ENCODE measurements around the gene ADAM11. TPM values are rescaled to one million over a fixed set of nuclear protein-coding genes. Genes with fewer than 3 reads are reported as not detected.

Gene ADAM11
- total RNA-seq, 1 donor from 2014 or later: 7.3 TPM

DNA sequence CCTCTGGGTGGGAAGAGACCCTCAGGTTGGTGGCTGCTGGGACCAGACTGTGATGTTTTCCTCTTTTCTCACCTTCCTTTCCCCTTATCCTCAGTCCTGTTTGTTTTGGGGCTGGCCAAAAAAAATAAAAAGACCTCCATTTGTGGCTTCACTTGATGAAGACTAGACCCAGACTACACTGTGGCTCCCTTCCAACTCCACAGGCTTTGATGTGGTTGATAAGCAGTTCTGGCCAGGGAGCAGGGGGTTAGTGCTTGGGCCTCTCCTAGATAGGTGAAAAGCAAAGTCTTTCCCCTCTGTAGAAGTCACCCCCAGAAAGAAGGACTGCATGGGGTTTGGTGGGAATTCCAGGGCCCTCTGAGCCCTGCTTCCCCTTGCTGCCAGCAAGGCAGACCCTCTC lies 11.2 kb upstream of the ADAM11 start:
- Histone ChIP-seq H3K27ac (replicated peaks) (no peak overlapping the region), H3K36me3 (no peaks in the 10 kb centered on the region), H3K27me3 (ENCODE audit: low read depth) (no peaks in the 10 kb centered on the region), H3K4me3 (no peak overlapping the region), H3K4me1 (peaks cover 25% of the 10 kb centered on the region), H3K9me3 (replicated peaks) (no peaks in the 10 kb centered on the region)
- TF ChIP-seq, protein P1, sequence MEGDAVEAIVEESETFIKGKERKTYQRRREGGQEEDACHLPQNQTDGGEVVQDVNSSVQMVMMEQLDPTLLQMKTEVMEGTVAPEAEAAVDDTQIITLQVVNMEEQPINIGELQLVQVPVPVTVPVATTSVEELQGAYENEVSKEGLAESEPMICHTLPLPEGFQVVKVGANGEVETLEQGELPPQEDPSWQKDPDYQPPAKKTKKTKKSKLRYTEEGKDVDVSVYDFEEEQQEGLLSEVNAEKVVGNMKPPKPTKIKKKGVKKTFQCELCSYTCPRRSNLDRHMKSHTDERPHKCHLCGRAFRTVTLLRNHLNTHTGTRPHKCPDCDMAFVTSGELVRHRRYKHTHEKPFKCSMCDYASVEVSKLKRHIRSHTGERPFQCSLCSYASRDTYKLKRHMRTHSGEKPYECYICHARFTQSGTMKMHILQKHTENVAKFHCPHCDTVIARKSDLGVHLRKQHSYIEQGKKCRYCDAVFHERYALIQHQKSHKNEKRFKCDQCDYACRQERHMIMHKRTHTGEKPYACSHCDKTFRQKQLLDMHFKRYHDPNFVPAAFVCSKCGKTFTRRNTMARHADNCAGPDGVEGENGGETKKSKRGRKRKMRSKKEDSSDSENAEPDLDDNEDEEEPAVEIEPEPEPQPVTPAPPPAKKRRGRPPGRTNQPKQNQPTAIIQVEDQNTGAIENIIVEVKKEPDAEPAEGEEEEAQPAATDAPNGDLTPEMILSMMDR (IDR thresholded peaks at IDR 0.05; ENCODE audit: borderline replicate concordance): no peak
- DNase-seq: no peak
- intact Hi-C loops (cut with micrococcal nuclease): no loop called here

DNA sequence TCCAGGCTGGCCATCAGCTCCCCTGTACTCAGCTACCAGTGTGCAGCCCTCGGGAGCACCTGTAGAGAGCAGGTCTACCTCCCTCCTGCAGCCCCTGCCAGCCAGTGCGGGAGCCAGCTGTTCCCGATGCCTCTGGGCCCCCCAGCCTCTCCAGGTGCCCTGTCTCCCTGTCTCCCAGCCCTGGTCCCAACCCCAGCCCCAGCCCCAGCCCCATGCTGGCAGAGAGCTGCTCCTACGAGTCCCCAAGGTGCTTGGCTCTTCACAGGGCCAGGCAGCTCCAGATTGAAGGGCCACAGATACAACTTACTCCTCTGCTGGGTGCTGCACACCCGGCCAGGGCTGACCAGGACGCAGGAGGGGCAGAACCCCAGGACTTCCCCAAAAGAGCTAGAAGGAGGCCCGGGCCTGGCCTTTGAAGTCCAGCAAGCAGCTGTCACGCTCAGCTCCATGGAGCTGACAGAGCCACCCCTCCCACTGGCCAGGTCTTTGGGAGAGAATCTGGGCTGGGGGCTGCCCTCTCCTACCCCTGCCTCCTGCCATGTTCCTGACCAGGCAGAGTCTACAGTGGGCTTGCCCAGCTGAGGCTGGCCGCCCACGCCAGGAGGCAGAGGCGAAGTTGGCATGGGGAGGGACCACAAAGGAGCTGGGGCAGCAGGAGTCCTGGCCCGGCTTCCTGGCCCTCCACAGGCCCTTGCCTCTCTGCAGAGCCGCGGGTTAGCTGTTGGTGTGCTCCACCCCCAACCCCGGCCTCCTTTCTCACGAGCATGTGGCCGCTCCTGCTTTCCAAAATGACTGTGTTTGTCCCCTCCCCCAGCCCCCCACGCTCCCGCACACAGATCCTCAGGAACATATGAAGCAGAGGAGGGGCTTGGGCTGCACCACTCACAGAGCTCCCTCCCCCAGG lies 9.5 kb upstream of the ADAM11 start:
- H3K4me3 ChIP-seq: peak overlapping the region; percentile 54
- no peaks in the 10 kb centered on the region for H3K9me3 ChIP-seq (replicated peaks)
- peak overlapping the region; percentile 68 for H3K27ac ChIP-seq (replicated peaks)
- TF ChIP-seq, protein P1 (IDR thresholded peaks at IDR 0.05; ENCODE audit: borderline replicate concordance): no peak
- intact Hi-C loops (cut with micrococcal nuclease): no loop called here
- DNase-seq: peak; percentile 38
- H3K36me3 ChIP-seq: no peaks in the 10 kb centered on the region
- H3K27me3 ChIP-seq (ENCODE audit: low read depth): no peaks in the 10 kb centered on the region
- H3K4me1 ChIP-seq: peaks cover 25% of the 10 kb centered on the region

DNA sequence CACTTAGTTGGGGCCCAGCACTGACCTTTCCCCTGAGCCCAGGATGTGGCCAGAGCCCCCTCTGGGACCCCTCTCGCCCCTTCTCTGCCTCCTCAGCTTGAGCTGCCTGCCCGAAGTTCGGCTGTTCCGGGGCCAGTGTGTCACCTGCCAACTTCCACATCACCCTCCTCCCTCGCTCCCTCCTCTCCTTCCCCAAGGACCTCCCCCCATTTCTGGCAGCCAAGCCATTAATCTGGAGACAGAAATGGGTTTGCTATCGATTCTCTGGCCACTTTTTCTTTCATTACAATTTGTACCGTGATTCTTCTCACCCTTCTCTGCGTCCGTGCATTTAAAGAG lies 8.8 kb upstream of the ADAM11 start:
- TF ChIP-seq, protein P1 (IDR thresholded peaks at IDR 0.05; ENCODE audit: borderline replicate concordance): no peak
- Histone ChIP-seq H3K27ac (replicated peaks) (peak overlapping the region; percentile 68), H3K9me3 (replicated peaks) (no peaks in the 10 kb centered on the region), H3K4me1 (peaks cover 25% of the 10 kb centered on the region), H3K36me3 (no peaks in the 10 kb centered on the region), H3K4me3 (peak overlapping the region; percentile 54), H3K27me3 (ENCODE audit: low read depth) (no peaks in the 10 kb centered on the region)
- DNase-seq: no peak
- intact Hi-C loops (cut with micrococcal nuclease): no loop called here

DNA sequence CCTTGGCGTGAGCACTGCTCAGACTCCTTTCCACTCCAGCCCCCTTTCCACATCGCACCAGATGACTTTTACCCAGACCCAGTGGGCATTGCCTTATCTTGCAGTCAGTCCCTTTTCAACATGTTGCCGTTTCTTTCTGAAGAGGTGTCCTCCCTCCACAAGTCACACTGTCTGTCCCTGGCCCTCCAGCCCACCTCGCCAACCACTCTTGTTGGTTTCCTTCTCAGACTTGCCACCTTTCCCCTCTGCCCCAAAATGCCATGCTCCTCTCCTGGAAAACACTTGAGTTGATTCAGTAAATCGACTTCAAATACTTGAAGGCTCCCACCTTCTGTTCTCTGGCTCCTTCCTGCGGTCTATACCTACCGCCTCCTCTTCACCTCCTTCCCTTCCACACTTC lies 7.5 kb upstream of the ADAM11 start:
- TF ChIP-seq, protein P1 (IDR thresholded peaks at IDR 0.05; ENCODE audit: borderline replicate concordance): no peak
- DNase-seq: no peak
- Histone ChIP-seq H3K9me3 (replicated peaks) (no peaks in the 10 kb centered on the region), H3K27ac (replicated peaks) (no peak overlapping the region), H3K4me1 (peaks cover 25% of the 10 kb centered on the region), H3K36me3 (no peaks in the 10 kb centered on the region), H3K4me3 (no peak overlapping the region), H3K27me3 (ENCODE audit: low read depth) (no peaks in the 10 kb centered on the region)
- intact Hi-C loops (cut with micrococcal nuclease): no loop called here

DNA sequence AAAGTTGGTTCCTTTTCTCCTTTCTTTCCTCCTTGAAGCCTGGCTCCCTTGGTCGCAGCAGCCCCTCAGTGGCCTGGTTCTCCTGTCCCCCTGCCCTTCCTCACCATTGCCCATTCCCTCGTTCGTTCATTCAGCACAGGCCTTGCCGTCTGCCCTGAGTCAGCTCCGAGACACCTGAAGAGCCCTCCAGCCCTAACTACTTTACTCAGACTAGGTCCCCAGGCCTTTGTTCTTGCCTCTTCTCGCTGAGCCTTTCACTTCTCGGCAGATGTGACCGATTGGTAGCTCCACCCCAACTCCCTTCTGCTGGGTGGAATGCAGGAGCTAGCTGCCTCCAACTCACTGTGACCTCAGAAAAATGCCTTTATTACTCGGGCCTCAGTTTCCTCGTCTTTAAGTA lies 7.0 kb upstream of the ADAM11 start:
- TF ChIP-seq, protein P1 (IDR thresholded peaks at IDR 0.05; ENCODE audit: borderline replicate concordance): no peak
- peaks cover 25% of the 10 kb centered on the region for H3K4me1 ChIP-seq
- H3K9me3 ChIP-seq (replicated peaks): no peaks in the 10 kb centered on the region
- H3K4me3 ChIP-seq: no peak overlapping the region
- H3K36me3 ChIP-seq: no peaks in the 10 kb centered on the region
- no peaks in the 10 kb centered on the region for H3K27me3 ChIP-seq (ENCODE audit: low read depth)
- DNase-seq: no peak
- no peak overlapping the region for H3K27ac ChIP-seq (replicated peaks)
- intact Hi-C loops (cut with micrococcal nuclease): no loop called here
